HFF-Myc (cell line): ENCODE results near the gene NSMF.

Experiments
- DNase-seq: peaks from one replicate; pipeline ENCODE4 v3.0.0-alpha.2; 2011; ENCODE audit warnings: low read depth; ENCODE audit errors: extremely low read depth
- H3K4me3 ChIP-seq: replicated peaks from 2 replicates; pipeline ENCODE4 v1.5.1; 2011; ENCODE audit warnings: low read depth, mild to moderate bottlenecking, control low read depth, low read length
- TF ChIP-seq, protein P1 (sequence below): IDR thresholded peaks from 2 replicates; pipeline ENCODE4 v1.5.1; 2012; ENCODE audit warnings: mild to moderate bottlenecking, low read depth, low read length, control low read depth; ENCODE audit errors: missing control alignments

Gene NSMF

GRCh38 chr9:137431416-137431931 is 27.7 kb downstream of the NSMF start:
- TF ChIP-seq, protein P1, sequence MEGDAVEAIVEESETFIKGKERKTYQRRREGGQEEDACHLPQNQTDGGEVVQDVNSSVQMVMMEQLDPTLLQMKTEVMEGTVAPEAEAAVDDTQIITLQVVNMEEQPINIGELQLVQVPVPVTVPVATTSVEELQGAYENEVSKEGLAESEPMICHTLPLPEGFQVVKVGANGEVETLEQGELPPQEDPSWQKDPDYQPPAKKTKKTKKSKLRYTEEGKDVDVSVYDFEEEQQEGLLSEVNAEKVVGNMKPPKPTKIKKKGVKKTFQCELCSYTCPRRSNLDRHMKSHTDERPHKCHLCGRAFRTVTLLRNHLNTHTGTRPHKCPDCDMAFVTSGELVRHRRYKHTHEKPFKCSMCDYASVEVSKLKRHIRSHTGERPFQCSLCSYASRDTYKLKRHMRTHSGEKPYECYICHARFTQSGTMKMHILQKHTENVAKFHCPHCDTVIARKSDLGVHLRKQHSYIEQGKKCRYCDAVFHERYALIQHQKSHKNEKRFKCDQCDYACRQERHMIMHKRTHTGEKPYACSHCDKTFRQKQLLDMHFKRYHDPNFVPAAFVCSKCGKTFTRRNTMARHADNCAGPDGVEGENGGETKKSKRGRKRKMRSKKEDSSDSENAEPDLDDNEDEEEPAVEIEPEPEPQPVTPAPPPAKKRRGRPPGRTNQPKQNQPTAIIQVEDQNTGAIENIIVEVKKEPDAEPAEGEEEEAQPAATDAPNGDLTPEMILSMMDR, result no peak
- no peak for DNase-seq
- no peak overlapping the region for H3K4me3 ChIP-seq

DNA sequence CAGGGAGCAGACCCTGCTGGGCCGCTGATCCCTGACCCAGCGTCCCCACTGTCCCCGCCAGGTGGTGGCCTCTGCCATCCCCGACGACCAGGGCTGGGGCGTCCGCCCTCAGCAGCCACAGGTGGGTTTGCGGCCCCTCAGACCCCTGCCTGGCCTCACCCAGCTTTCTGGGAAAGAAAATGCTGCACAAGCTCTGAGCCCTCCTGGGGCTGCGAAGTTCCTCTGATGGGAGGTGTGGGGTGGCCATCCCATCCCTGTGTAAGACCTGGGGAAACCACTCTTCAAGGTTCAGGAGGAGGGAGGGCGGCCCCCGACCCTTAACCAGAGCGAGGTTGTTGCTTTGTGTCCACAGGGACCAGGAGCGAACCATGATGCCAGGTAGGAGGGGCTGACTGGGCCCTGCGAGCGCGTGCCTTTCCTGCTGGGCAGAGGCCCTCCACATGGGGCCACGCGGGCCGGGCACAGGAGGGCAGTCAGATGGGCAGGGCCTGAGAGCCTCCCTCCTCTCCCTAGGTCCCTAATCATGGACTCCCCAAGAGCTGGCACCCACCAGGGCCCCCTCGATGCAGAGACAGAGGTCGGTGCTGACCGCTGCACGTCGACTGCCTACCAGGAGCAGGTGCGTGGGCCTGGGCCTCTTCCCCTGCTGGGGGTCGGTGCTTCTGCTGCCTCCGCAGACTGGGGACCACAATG is 28.3 kb downstream of the NSMF start:
- TF ChIP-seq, protein P1, result no peak
- H3K4me3 ChIP-seq, result no peak overlapping the region
- no peak for DNase-seq

DNA sequence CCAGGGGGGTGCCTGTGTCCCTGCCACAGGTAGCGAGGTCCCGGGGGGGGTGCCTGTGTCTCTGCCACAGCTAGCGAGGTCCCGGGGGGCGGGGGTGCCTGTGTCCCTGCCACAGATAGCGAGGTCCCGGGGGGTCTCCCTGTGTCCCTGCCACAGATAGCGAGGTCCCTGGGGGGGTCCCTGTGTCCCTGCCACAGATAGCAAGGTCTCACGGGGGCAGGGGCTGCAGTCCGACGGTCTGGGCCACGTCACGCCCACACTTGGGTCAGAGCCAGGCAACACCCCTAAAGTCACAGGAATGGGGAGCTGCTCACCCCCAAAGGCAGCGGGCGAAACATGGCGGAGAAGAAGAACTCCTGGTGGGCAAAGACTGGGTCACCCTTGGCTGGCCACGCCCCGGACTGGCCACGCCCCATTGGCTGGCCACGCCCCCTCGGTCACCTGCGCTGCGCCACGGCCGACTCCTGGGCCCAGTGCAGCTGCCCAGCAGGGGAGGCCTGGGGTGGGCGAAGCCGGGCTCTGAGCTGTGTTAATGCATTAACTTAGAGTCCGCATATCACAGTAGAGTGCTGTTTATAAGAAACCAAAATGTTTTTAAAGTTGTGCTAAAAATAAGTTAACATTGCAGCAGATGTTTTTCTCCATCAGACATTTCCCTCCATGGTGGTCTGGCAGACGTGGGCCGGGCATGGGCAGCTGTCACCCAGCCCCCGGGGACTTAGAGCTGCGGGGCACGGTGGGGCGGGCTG is 29.0 kb downstream of the NSMF start:
- H3K4me3 ChIP-seq, result no peak overlapping the region
- TF ChIP-seq, protein P1, result no peak
- DNase-seq, result no peak

- no peak for DNase-seq
- TF ChIP-seq, protein P1, result no peak
- no peak overlapping the region for H3K4me3 ChIP-seq
These were observed 29.6 kb downstream of the NSMF start for GRCh38 chr9:137429546-137429890.

DNA sequence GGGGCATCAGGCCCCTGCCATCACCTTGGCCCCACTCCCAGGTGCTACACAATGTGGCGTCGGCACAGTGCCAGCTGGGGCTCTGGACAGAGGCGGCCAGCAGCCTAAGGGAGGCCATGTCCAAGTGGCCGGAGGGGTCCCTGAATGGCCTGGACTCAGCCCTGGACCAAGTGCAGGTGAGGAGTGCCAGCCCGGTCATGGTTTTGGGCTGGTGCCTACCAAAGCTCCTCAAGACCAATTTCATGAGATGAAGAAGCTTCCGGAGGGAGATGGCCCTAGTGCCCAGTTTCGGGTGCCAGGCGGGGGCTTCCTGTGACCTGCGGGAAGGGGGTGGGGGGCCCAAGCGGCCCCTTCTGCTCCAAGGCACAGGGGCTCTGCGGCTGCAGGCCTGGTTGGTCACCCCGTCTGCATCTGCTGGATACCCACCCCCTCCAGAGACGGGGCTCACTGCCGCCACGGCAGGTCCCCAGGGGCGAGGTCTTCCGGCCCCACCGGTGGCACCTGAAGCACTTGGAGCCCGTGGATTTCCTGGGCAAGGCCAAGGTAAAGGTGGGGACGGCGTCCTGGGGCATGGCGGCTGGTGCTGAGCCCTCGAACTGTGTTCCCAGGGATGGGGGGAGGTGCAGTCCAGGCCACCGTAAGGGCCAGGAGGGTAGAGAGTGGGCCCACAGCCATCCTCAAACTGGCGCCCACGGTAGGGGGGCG is 30.1 kb downstream of the NSMF start:
- TF ChIP-seq, protein P1, result no peak
- no peak overlapping the region for H3K4me3 ChIP-seq
- no peak for DNase-seq

DNA sequence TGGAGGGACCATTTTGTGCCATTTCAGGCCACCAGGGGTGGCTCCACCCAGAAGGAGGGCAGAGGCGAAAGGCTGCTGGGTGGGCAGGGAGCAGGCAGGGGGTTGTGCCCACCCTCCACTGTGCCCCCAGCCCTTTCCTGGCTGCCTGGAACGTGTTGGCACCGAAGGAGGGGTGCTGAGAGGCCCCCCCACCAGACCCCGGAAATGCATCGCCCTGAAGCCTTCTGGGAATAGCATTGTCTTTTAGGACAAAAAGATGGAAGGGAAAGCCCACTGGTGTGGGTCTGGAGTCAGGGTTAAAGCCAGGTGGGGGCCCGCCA is 30.9 kb downstream of the NSMF start:
- TF ChIP-seq, protein P1, result no peak
- no peak overlapping the region for H3K4me3 ChIP-seq
- DNase-seq, result no peak
